HG02870 (cell line): Measurements from ENCODE around the gene ERN1.

Experiments
- ATAC-seq: cut with Tn5 transposase; IDR thresholded peaks from one replicate; pipeline ENCODE4 v1.9.1; 2021; ENCODE audit warnings: mild to moderate bottlenecking, moderate library complexity; ENCODE audit not compliant: unreplicated experiment

Gene ERN1

GRCh38 chr17:63991611-63992010, 138.3 kb downstream of the ERN1 start:
- no peak for ATAC-seq

- ATAC-seq: no peak
These were observed 140.2 kb downstream of the ERN1 start for GRCh38 chr17:63989622-63990345.
